Psoas muscle (tissue), 8 donors: ENCODE measurements around the gene MARCO. TPM values are rescaled to one million over a fixed set of nuclear protein-coding genes. Genes with fewer than 3 reads are reported as not detected.
A peak's percentile ranks its signal among the peaks of the same experiment; 100 is the strongest.

Experiments
- ATAC-seq, 4 donors: fragments of 200-7000 bp; cut with Tn5 transposase; one replicate each; pipeline ENCODE4 v1.9.1; 2020; ENCODE audit warnings: moderate library complexity in 3 of 4, mild to moderate bottlenecking in 2 of 4
- DNase-seq, 2 donors: peaks; one replicate each; pipeline ENCODE4 v3.0.0-alpha.2; 2020
- H3K27ac ChIP-seq: fragments of 200-600 bp; one replicate; pipeline ENCODE4 v1.8.0; 2022
- H3K27me3 ChIP-seq, 3 donors: fragments of 200-600 bp in 1 of 3; one replicate each; pipeline versions ENCODE4 v1.6.1 to v1.8.0; 2013 to 2022; ENCODE audit warnings: low read length in 2 of 3, mild to moderate bottlenecking in 2 of 3, moderate library complexity in 1 of 3; ENCODE audit not compliant: insufficient read depth in 3 of 3
- H3K36me3 ChIP-seq, 2 donors: fragments of 200-600 bp in 1 of 2; one replicate each; pipeline versions ENCODE4 v1.6.1 to v1.8.0; 2013 to 2022; ENCODE audit warnings: low read depth in 1 of 2, mild to moderate bottlenecking in 1 of 2, moderate library complexity in 1 of 2; ENCODE audit not compliant: insufficient read depth in 1 of 2
- H3K4me1 ChIP-seq: fragments of 200-600 bp; one replicate; pipeline ENCODE4 v1.8.0; 2022
- H3K4me3 ChIP-seq: fragments of 200-600 bp; one replicate; pipeline ENCODE4 v1.8.0; 2022; ENCODE audit warnings: mild to moderate bottlenecking
- H3K9me3 ChIP-seq: fragments of 200-600 bp; one replicate; pipeline ENCODE4 v1.8.0; 2022
- WGBS, 3 donors: extraction: QIAGEN DNeasy Blood & Tissue Kit; methylation state at CpG; one replicate each; pipeline versions ENCODE4 v1.1.6 to v1.1.7; 2013; 5-methylcytosine and 5-hydroxymethylcytosine counted together
- intact Hi-C, 2 donors: fragments of 100-400 bp; cut with DNase I; formaldehyde crosslinking; loops; one replicate each; pipeline versions ENCODE4 v1.11.0 to v1.14.2; 2022
- polyA plus RNA-seq, 3 donors: library from polyadenylated mRNA; stranded (reverse); fragments of 200-250 nt; gene quantifications; one replicate each; pipeline ENCODE4 v1.2.3, GENCODE V29; 2013
- total RNA-seq, 4 donors: library from RNA; stranded (reverse); fragmentation: NEBNext Ultra II Directional in 2 of 4; extraction: Animal tissue kit (Norgen Biotek cat#: 25700) in 2 of 4; gene quantifications; one replicate each; pipeline versions ENCODE4 v1.2.1 to v1.2.4, GENCODE V29; 2021 to 2023
- TF ChIP-seq, protein P1 (sequence below): fragments of 200-600 bp; IDR thresholded peaks from one replicate; pipeline ENCODE4 v1.8.0; 2022; ENCODE audit warnings: antibody characterized with exemption
- donor health status: healthy with polysubstance abuse.
- donor health status: DM: no; HTN: no; CAD: no; lungs with moderate emphysema.
- donor health status: Bipolar disorder and iron deficiency.
- donor health status: healthy.
- donor health status: DM: yes; HTN: yes; CAD: no.
- donor health status: DM: no; HTN: no; CAD: no.
- donor health status: DM: no; HTN: no; CAD: no.
- donor health status: DM: yes; HTN: yes; CAD: no.

The MARCO gene
- total and polyA plus RNA-seq, 7 donors, result 0.18 to 6.1 (median 2.6) TPM

DNA sequence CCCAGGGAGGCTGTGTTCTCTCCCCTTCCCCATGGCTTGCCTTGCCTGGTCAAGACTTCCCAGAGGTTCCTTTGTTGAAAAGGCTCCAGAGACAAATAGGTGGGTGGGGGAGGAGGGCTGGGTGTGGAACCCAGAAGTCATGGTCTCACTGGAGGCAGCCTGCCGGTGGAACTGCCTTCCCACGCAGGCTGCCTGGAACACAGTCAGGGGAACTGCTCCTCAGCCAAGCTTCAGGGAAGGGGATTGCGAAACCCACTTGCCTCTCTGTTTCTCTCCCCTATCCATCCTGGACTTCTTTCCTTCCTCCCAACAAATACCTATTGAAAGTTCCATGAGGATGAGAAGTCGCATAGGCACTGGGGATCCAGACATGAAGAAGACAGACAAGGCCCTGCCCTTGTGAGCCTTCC, 31.6 kb downstream of the MARCO start:
- ATAC-seq (peak in 3 of 4 donors; percentile 48 to 64 (median 57)), DNase-seq (peak; percentile 59 to 74)
- H3K4me1 ChIP-seq, result no peaks in the 10 kb centered on the region
- H3K9me3 ChIP-seq, result no peaks in the 10 kb centered on the region
- TF ChIP-seq, protein P1, sequence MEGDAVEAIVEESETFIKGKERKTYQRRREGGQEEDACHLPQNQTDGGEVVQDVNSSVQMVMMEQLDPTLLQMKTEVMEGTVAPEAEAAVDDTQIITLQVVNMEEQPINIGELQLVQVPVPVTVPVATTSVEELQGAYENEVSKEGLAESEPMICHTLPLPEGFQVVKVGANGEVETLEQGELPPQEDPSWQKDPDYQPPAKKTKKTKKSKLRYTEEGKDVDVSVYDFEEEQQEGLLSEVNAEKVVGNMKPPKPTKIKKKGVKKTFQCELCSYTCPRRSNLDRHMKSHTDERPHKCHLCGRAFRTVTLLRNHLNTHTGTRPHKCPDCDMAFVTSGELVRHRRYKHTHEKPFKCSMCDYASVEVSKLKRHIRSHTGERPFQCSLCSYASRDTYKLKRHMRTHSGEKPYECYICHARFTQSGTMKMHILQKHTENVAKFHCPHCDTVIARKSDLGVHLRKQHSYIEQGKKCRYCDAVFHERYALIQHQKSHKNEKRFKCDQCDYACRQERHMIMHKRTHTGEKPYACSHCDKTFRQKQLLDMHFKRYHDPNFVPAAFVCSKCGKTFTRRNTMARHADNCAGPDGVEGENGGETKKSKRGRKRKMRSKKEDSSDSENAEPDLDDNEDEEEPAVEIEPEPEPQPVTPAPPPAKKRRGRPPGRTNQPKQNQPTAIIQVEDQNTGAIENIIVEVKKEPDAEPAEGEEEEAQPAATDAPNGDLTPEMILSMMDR, result no peak
- H3K36me3 ChIP-seq, result no peaks in the 10 kb centered on the region
- peaks cover 0 to 17% (median 8%) of the 10 kb centered on the region in 3 donors for H3K27me3 ChIP-seq
- intact Hi-C loops, result no loop called here
- 45 to 59% (median 47%) methylated on average over 4 of the region's 4 CpGs for WGBS, 3 donors
- H3K27ac ChIP-seq, result no peak overlapping the region
- no peak overlapping the region for H3K4me3 ChIP-seq

DNA sequence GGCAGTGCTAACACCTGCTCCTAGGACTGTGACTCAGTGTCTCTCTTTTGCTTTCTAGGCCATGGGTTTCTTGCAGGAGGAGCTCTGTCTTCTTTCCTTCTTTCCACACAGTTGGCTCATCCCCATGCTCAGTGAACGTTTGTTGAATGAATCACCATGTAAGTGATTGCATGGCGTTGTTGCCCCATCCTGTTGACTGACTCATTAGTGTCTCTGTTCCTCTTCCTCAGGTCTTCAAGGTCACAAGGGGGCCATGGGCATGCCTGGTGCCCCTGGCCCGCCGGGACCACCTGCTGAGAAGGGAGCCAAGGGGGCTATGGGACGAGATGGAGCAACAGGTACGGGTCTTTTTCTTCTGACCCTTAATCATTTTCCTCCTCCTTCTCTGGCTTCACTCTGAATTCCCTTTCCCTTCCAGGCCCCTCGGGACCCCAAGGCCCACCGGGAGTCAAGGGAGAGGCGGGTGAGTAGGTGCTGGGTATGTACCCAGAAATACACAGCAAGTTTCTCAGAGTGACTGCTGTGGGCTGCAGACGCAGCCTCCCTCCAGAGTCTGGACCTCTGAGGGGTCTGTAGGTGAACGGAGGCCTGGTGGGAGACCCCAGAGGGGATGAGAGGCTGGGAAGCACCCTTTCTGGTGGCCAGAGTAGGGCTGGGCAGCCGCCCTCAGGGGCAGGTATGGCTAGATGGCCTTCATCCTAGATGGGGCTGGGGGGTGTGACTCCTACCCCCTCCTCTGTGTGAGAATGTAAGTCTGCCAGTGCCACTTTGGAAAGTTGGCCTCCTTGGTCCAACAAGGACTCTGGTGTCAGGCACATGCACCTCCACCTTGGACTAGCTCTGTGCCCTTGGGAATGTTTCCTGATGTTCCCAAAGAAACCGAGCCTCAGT, 32.4 kb downstream of the MARCO start:
- peaks cover 0 to 17% (median 8%) of the 10 kb centered on the region in 3 donors for H3K27me3 ChIP-seq
- no peak overlapping the region for H3K27ac ChIP-seq
- H3K4me3 ChIP-seq, result no peak overlapping the region
- H3K4me1 ChIP-seq, result no peaks in the 10 kb centered on the region
- 68 to 69% (median 69%) methylated on average over 13 of the region's 13 CpGs for WGBS, 3 donors
- intact Hi-C loops, result no loop called here
- peak; percentile 40 to 61 (median 52) for ATAC-seq
- no peaks in the 10 kb centered on the region for H3K36me3 ChIP-seq
- no peaks in the 10 kb centered on the region for H3K9me3 ChIP-seq
- peak in 1 of 2 donors; percentile 38 for DNase-seq
- TF ChIP-seq, protein P1, result no peak

DNA sequence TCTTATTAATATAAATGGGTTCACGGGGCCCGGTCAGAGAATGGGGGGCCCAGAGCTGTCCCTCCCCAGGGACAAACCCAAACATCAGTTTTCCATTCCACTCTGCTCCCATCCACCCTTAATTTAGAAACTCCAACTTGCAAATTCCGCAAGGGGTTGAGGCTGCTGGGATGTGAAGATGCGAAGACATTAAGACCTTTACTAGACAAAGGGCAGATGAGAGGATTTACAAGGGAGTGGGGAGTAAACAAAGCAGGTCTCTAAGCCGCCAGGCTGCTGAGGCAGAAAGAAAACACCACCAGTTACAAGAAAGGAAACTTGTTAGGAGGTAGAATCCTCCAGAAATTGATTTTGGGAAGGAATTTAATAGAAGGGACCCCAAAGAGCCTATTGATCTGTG, 33.1 kb downstream of the MARCO start:
- ATAC-seq (no peak), DNase-seq (no peak)
- TF ChIP-seq, protein P1, result no peak
- Histone ChIP-seq H3K36me3 (no peaks in the 10 kb centered on the region), H3K4me1 (no peaks in the 10 kb centered on the region), H3K27ac (no peak overlapping the region), H3K9me3 (no peaks in the 10 kb centered on the region), H3K4me3 (no peak overlapping the region), H3K27me3 (peaks cover 0 to 17% (median 8%) of the 10 kb centered on the region in 3 donors)
- WGBS, 3 donors, result 62 to 73% (median 66%) methylated on average over 5 of the region's 5 CpGs
- intact Hi-C loops, result no loop called here

DNA sequence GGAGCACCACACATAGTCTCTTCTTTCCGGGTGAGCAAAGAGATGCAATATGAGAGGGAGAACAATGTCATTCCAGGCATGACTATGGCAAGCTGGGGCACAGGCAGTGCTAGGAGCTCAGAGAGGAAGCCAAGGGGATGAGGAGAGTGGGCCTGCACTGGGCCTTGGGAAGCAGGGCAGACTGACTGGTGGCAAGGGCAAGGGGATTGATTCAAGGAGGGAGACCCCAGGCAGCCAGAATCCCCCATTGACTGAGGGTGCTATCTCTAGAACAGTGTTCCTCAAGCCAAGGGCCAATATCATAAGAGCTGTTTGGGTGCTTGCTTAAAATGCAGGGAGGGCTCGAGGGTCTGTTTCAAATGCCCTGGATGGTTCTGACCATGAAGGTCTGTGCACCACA, 36.1 kb downstream of the MARCO start:
- intact Hi-C loops, result no loop called here
- WGBS, 3 donors, result 63 to 68% (median 63%) methylated on average over 2 of the region's 2 CpGs
- Histone ChIP-seq H3K4me1 (no peaks in the 10 kb centered on the region), H3K4me3 (no peak overlapping the region), H3K36me3 (no peaks in the 10 kb centered on the region), H3K27me3 (peaks cover 0 to 17% (median 4%) of the 10 kb centered on the region in 3 donors), H3K9me3 (no peaks in the 10 kb centered on the region), H3K27ac (no peak overlapping the region)
- TF ChIP-seq, protein P1, result no peak
- no peak for ATAC-seq
- DNase-seq, result no peak
